MG63 (cell line): ENCODE data around the gene LMAN2L. TPM values are rescaled to one million over a fixed set of nuclear protein-coding genes. Genes with fewer than 3 reads are reported as not detected.
A peak's percentile ranks its signal among the peaks of the same experiment; 100 is the strongest.

Experiments used
- DNase-seq: peaks from one replicate; pipeline ENCODE4 v3.0.0-alpha.2; 2020
- H3K27me3 ChIP-seq: fragments of 250-450 bp; sonication (Bioruptor Pico); 2 replicates; pipeline ENCODE4 v1.5.1; 2020; ENCODE audit warnings: mild to moderate bottlenecking, moderate library complexity
- H3K36me3 ChIP-seq: fragments of 250-450 bp; sonication (Bioruptor Pico); 2 replicates; pipeline ENCODE4 v1.5.1; 2020; ENCODE audit warnings: mild to moderate bottlenecking, moderate library complexity
- H3K4me3 ChIP-seq: fragments of 250-450 bp; sonication (Bioruptor Pico); 2 replicates; pipeline ENCODE4 v1.5.1; 2020; ENCODE audit warnings: mild to moderate bottlenecking, moderate library complexity
- H3K9me3 ChIP-seq: fragments of 250-450 bp; sonication (Bioruptor Pico); 2 replicates; pipeline ENCODE4 v1.5.1; 2020; ENCODE audit warnings: mild to moderate bottlenecking, moderate library complexity
- total RNA-seq: library from RNA; depleted of rRNA; stranded (reverse); fragments of >200 nt; shearing (Covaris generic); gene quantifications from 2 replicates; pipeline ENCODE4 v1.2.3, GENCODE V29; 2014; ENCODE audit warnings: low replicate concordance

LMAN2L gene
- total RNA-seq, 1 experiment from 2014 or later = 28.5 TPM

- no peak overlapping the region for H3K4me3 ChIP-seq
Observed at GRCh38 chr2:96763511-96764252, 23.8 kb upstream of the LMAN2L start.

GRCh38 chr2:96762529-96763311 lies 22.9 kb upstream of the LMAN2L start:
- Histone ChIP-seq H3K4me3 (peak overlapping the region; percentile 20), H3K27me3 (no peaks in the 10 kb centered on the region), H3K9me3 (no peaks in the 10 kb centered on the region), H3K36me3 (no peaks in the 10 kb centered on the region)
- DNase-seq = no peak

More at GRCh38 chr2:96763511-96764252, 23.8 kb upstream of the LMAN2L start:
- Histone ChIP-seq H3K9me3 (no peaks in the 10 kb centered on the region), H3K27me3 (no peaks in the 10 kb centered on the region), H3K36me3 (no peaks in the 10 kb centered on the region)
- DNase-seq = no peak

GRCh38 chr2:96760986-96761832 lies 21.3 kb upstream of the LMAN2L start:
- no peak for DNase-seq
- Histone ChIP-seq H3K36me3 (no peaks in the 10 kb centered on the region), H3K9me3 (no peaks in the 10 kb centered on the region), H3K4me3 (peak overlapping the region; percentile 48), H3K27me3 (no peaks in the 10 kb centered on the region)

- Histone ChIP-seq H3K4me3 (peak within 1 kb of the TSS; percentile 49), H3K27me3 (no peaks in the 10 kb centered on the region), H3K9me3 (no peaks in the 10 kb centered on the region), H3K36me3 (no peaks in the 10 kb centered on the region)
- DNase-seq = peak; percentile 95
Observed at GRCh38 chr2:96760036-96760985, 20.4 kb upstream of the LMAN2L start, which contains the start of gene CNNM4. TSS of gene CNNM4 (plus strand) at chr2:96760902. CDS start at chr2:96761000, 98 bp downstream.

GRCh38 chr2:96759548-96759947 lies 19.7 kb upstream of the LMAN2L start:
- Histone ChIP-seq H3K36me3 (no peaks in the 10 kb centered on the region), H3K4me3 (no peak overlapping the region), H3K9me3 (no peaks in the 10 kb centered on the region), H3K27me3 (no peaks in the 10 kb centered on the region)
- no peak for DNase-seq

GRCh38 chr2:96758987-96759386 lies 19.1 kb upstream of the LMAN2L start:
- DNase-seq = no peak
- H3K27me3 ChIP-seq = no peaks in the 10 kb centered on the region
- H3K9me3 ChIP-seq = no peaks in the 10 kb centered on the region
- H3K4me3 ChIP-seq = no peak overlapping the region
- no peaks in the 10 kb centered on the region for H3K36me3 ChIP-seq

GRCh38 chr2:96757477-96757860 lies 17.6 kb upstream of the LMAN2L start:
- no peak overlapping the region for H3K4me3 ChIP-seq
- no peaks in the 10 kb centered on the region for H3K36me3 ChIP-seq
- H3K9me3 ChIP-seq = no peaks in the 10 kb centered on the region
- no peaks in the 10 kb centered on the region for H3K27me3 ChIP-seq
- DNase-seq = no peak

GRCh38 chr2:96756788-96757476 lies 17.1 kb upstream of the LMAN2L start:
- no peaks in the 10 kb centered on the region for H3K36me3 ChIP-seq
- H3K4me3 ChIP-seq = no peak overlapping the region
- H3K27me3 ChIP-seq = no peaks in the 10 kb centered on the region
- no peak for DNase-seq
- no peaks in the 10 kb centered on the region for H3K9me3 ChIP-seq

GRCh38 chr2:96754317-96754716 lies 14.5 kb upstream of the LMAN2L start:
- Histone ChIP-seq H3K27me3 (no peaks in the 10 kb centered on the region), H3K9me3 (no peaks in the 10 kb centered on the region), H3K36me3 (no peaks in the 10 kb centered on the region), H3K4me3 (no peak overlapping the region)
- DNase-seq = no peak

- DNase-seq = no peak
Observed at GRCh38 chr2:96753661-96754282, 13.9 kb upstream of the LMAN2L start.

GRCh38 chr2:96751800-96752199 lies 11.9 kb upstream of the LMAN2L start:
- Histone ChIP-seq H3K27me3 (no peaks in the 10 kb centered on the region), H3K9me3 (no peaks in the 10 kb centered on the region), H3K36me3 (no peaks in the 10 kb centered on the region), H3K4me3 (no peak overlapping the region)
- no peak for DNase-seq

More at GRCh38 chr2:96753661-96754282, 13.9 kb upstream of the LMAN2L start:
- Histone ChIP-seq H3K36me3 (no peaks in the 10 kb centered on the region), H3K27me3 (no peaks in the 10 kb centered on the region), H3K4me3 (no peak overlapping the region), H3K9me3 (no peaks in the 10 kb centered on the region)

- H3K36me3 ChIP-seq = no peaks in the 10 kb centered on the region
- no peaks in the 10 kb centered on the region for H3K27me3 ChIP-seq
- H3K4me3 ChIP-seq = no peak overlapping the region
- no peaks in the 10 kb centered on the region for H3K9me3 ChIP-seq
- DNase-seq = no peak
Observed at GRCh38 chr2:96747061-96747617, 7.3 kb upstream of the LMAN2L start.

- Histone ChIP-seq H3K36me3 (peaks cover 8% of the 10 kb centered on the region), H3K9me3 (no peaks in the 10 kb centered on the region), H3K27me3 (no peaks in the 10 kb centered on the region), H3K4me3 (peak overlapping the region; percentile 72)
- DNase-seq = no peak
Observed at GRCh38 chr2:96739076-96739632, 710 bp downstream of the LMAN2L start.

GRCh38 chr2:96737831-96738230 lies 2.0 kb downstream of the LMAN2L start:
- H3K36me3 ChIP-seq = peaks cover 13% of the 10 kb centered on the region
- no peaks in the 10 kb centered on the region for H3K9me3 ChIP-seq
- no peak overlapping the region for H3K4me3 ChIP-seq
- H3K27me3 ChIP-seq = no peaks in the 10 kb centered on the region
- no peak for DNase-seq
